GM23338 (cell line): ENCODE data around the gene MYG1. TPM values are rescaled to one million over a fixed set of nuclear protein-coding genes. Genes with fewer than 3 reads are reported as not detected.
A peak's percentile ranks its signal among the peaks of the same experiment; 100 is the strongest.

Experiments
- ATAC-seq: fragments of 200-7000 bp; cut with Tn5 transposase; 3 replicates; pipeline ENCODE4 v1.9.1; 2020
- DNase-seq: peaks from one replicate; pipeline ENCODE4 v3.0.0-alpha.2; 2015; ENCODE audit warnings: low spot score
- H2AFZ ChIP-seq: fragments of 200-600 bp; sonication (generic); 2 replicates; pipeline ENCODE4 v1.8.0; 2016; ENCODE audit warnings: antibody characterized with exemption, mild to moderate bottlenecking, moderate library complexity
- H3F3A ChIP-seq: fragments of 200-600 bp; sonication (generic); replicated peaks from 2 replicates; pipeline ENCODE4 v1.8.0; 2017; ENCODE audit warnings: antibody characterized with exemption, mixed run types, low read depth
- H3K27ac ChIP-seq: fragments of 200-600 bp; sonication (generic); 2 replicates; pipeline ENCODE4 v1.6.1; 2016; ENCODE audit warnings: low read depth
- H3K27me3 ChIP-seq: fragments of 200-600 bp; sonication (generic); 2 replicates; pipeline ENCODE4 v1.8.0; 2016; ENCODE audit warnings: mild to moderate bottlenecking, mixed run types, moderate library complexity; ENCODE audit not compliant: insufficient read depth
- H3K36me3 ChIP-seq: fragments of 200-600 bp; sonication (generic); 2 replicates; pipeline ENCODE4 v1.8.0; 2016; ENCODE audit warnings: mild to moderate bottlenecking; ENCODE audit not compliant: insufficient read depth
- H3K4me1 ChIP-seq: fragments of 200-600 bp; sonication (generic); 2 replicates; pipeline ENCODE4 v1.8.0; 2016; ENCODE audit warnings: mild to moderate bottlenecking, moderate library complexity; ENCODE audit not compliant: insufficient read depth
- H3K4me2 ChIP-seq: fragments of 200-600 bp; sonication (generic); 2 replicates; pipeline ENCODE4 v1.7.1; 2017; ENCODE audit warnings: mixed run types
- H3K4me3 ChIP-seq: fragments of 200-600 bp; sonication (generic); 2 replicates; pipeline ENCODE4 v1.6.1; 2016; ENCODE audit warnings: mixed run types
- H3K79me2 ChIP-seq: fragments of 200-600 bp; sonication (generic); replicated peaks from 2 replicates; pipeline ENCODE4 v1.8.0; 2017; ENCODE audit warnings: mild to moderate bottlenecking; ENCODE audit not compliant: insufficient read depth
- H3K9me2 ChIP-seq: fragments of 200-600 bp; sonication (generic); 2 replicates; pipeline ENCODE4 v1.8.0; 2017; ENCODE audit not compliant: insufficient read depth
- H4K20me1 ChIP-seq: fragments of 200-600 bp; sonication (generic); replicated peaks from 2 replicates; pipeline ENCODE4 v1.8.0; 2017; ENCODE audit warnings: mild to moderate bottlenecking; ENCODE audit not compliant: insufficient read depth
- H3K27ac Mint-ChIP-seq: 2 replicates; pipeline ENCODE4 v1.8.0; 2020; ENCODE audit warnings: inconsistent platforms, mild to moderate bottlenecking, moderate library complexity, mixed read lengths
- H3K27me3 Mint-ChIP-seq: 3 replicates; pipeline ENCODE4 v1.8.0; 2022; ENCODE audit warnings: low read depth, mild to moderate bottlenecking, moderate library complexity, mixed read lengths, inconsistent platforms; ENCODE audit not compliant: insufficient read depth, poor library complexity
- H3K36me3 Mint-ChIP-seq: 3 replicates; pipeline ENCODE4 v1.8.0; 2021; ENCODE audit warnings: low read depth, mild to moderate bottlenecking, inconsistent platforms, moderate library complexity, mixed read lengths
- H3K4me1 Mint-ChIP-seq: 3 replicates; pipeline ENCODE4 v1.8.0; 2020; ENCODE audit warnings: mild to moderate bottlenecking, inconsistent platforms, mixed read lengths
- H3K4me3 Mint-ChIP-seq: 3 replicates; pipeline ENCODE4 v1.8.0; 2021; ENCODE audit warnings: moderate library complexity, mild to moderate bottlenecking, inconsistent platforms, mixed read lengths
- H3K9me3 Mint-ChIP-seq: 3 replicates; pipeline ENCODE4 v1.8.0; 2020; ENCODE audit warnings: moderate library complexity, mild to moderate bottlenecking, inconsistent platforms, mixed read lengths
- CREB1 ChIP-seq: fragments of 250-450 bp; sonication (Bioruptor Pico); IDR thresholded peaks from 2 replicates; pipeline ENCODE4 v1.5.0; 2020; ENCODE audit warnings: low read depth, mild to moderate bottlenecking, moderate library complexity
- CTCF ChIP-seq, 2 experiments: fragments of 200-600 bp in 1 of 2; sonication (generic) in 1 of 2; conservative IDR thresholded peaks; 2 replicates each; pipeline versions ENCODE4 v1.5.1 to v1.6.1; 2016 to 2017; ENCODE audit warnings: antibody characterized with exemption in 2 of 2, low read depth in 2 of 2, mild to moderate bottlenecking in 2 of 2, moderate library complexity in 1 of 2
- ETS1 ChIP-seq: IDR thresholded peaks from 2 replicates; pipeline ENCODE4 v1.6.1; 2016; ENCODE audit warnings: antibody characterized with exemption
- EZH2 ChIP-seq: fragments of 200-600 bp; sonication (generic); IDR thresholded peaks from one replicate; pipeline ENCODE4 v1.8.0; 2017; ENCODE audit warnings: antibody characterized with exemption, mild to moderate bottlenecking, low read depth; ENCODE audit not compliant: unreplicated experiment
- EZH2phosphoT487 ChIP-seq: fragments of 200-600 bp; sonication (generic); IDR thresholded peaks from one replicate; pipeline ENCODE4 v1.8.1; 2018; ENCODE audit warnings: antibody characterized with exemption; ENCODE audit not compliant: unreplicated experiment
- NANOG ChIP-seq: IDR thresholded peaks from 2 replicates; pipeline ENCODE4 v1.6.1; 2016; ENCODE audit warnings: antibody characterized with exemption, borderline replicate concordance
- POLR2AphosphoS5 ChIP-seq: IDR thresholded peaks from 2 replicates; pipeline ENCODE4 v1.6.1; 2016; ENCODE audit warnings: antibody characterized with exemption, low read depth
- STAT1 ChIP-seq: IDR thresholded peaks from one replicate; pipeline ENCODE4 v1.6.1; 2016; ENCODE audit warnings: antibody characterized with exemption; ENCODE audit not compliant: unreplicated experiment
- ZNF114 ChIP-seq: fragments of 250-450 bp; sonication (Bioruptor Pico); IDR thresholded peaks from 2 replicates; pipeline ENCODE4 v1.5.0; 2020; ENCODE audit warnings: mild to moderate bottlenecking, moderate library complexity
- ZNF462 ChIP-seq: fragments of 250-450 bp; sonication (Bioruptor Pico); IDR thresholded peaks from 2 replicates; pipeline ENCODE4 v1.5.0; 2020; ENCODE audit warnings: mild to moderate bottlenecking, moderate library complexity
- polyA plus RNA-seq: library from polyadenylated mRNA; unstranded; fragments of >200 nt; fragmentation: Nextera tagmentation; extraction: Ambion mirVana; gene quantifications from 2 replicates; pipeline ENCODE4 v1.2.1, GENCODE V29; 2016
- total RNA-seq: library from RNA; depleted of rRNA; stranded (reverse); fragments of >200 nt; shearing (Covaris generic); gene quantifications from 2 replicates; pipeline ENCODE4 v1.2.3, GENCODE V29; 2014

MYG1 gene
- total and polyA plus RNA-seq, 2 experiments from 2014 or later: 66.5 to 94.2 TPM

- H3K27ac Mint-ChIP-seq: no peak overlapping the region
- H2AFZ ChIP-seq: no peak overlapping the region
- no peak for ATAC-seq
Observed at GRCh38 chr12:53353257-53353655, 53.8 kb downstream of the MYG1 start.

GRCh38 chr12:53355121-53355520, 55.6 kb downstream of the MYG1 start:
- Mint-ChIP-seq H3K36me3 (no peaks in the 10 kb centered on the region), H3K27ac (no peak overlapping the region), H3K4me1 (peaks cover 4% of the 10 kb centered on the region; the same call in 2 of the 3 replicates), H3K4me3 (no peak overlapping the region), H3K9me3 (no peaks in the 10 kb centered on the region), H3K27me3 (no peaks in the 10 kb centered on the region)
- no peaks in the 10 kb centered on the region for H3K9me2 ChIP-seq
- H3K27ac ChIP-seq: no peak overlapping the region
- no peak overlapping the region for H3K4me3 ChIP-seq
- H3K36me3 ChIP-seq: no peaks in the 10 kb centered on the region
- H3K27me3 ChIP-seq: no peaks in the 10 kb centered on the region
- ATAC-seq: no peak
- H3K4me1 ChIP-seq: no peaks in the 10 kb centered on the region
- H2AFZ ChIP-seq: peak overlapping the region; percentile 76; the same call in 1 of the 2 replicates
- no peak for DNase-seq
- no peaks in the 10 kb centered on the region for H3K79me2 ChIP-seq
- no peaks in the 10 kb centered on the region for H4K20me1 ChIP-seq
- no peak overlapping the region for H3K4me2 ChIP-seq
- no peaks in the 10 kb centered on the region for H3F3A ChIP-seq
- TF ChIP-seq ETS1 (no peak), ZNF114 (no peak), EZH2 (no peak), CREB1 (CRISPR knock-in tag) (no peak), CTCF (conservative IDR thresholded peaks at IDR 0.05; ENCODE audit: low read depth in 2 of 2) (no peak), NANOG (no peak), POLR2AphosphoS5 (no peak), EZH2phosphoT487 (no peak), ZNF462 (CRISPR knock-in tag) (no peak)

More at GRCh38 chr12:53353257-53353655, 53.8 kb downstream of the MYG1 start:
- H4K20me1 ChIP-seq: no peaks in the 10 kb centered on the region
- H3K4me1 ChIP-seq: no peaks in the 10 kb centered on the region
- TF ChIP-seq POLR2AphosphoS5 (no peak), STAT1 (no peak), ETS1 (no peak), NANOG (no peak)
- Mint-ChIP-seq H3K27me3 (no peaks in the 10 kb centered on the region), H3K36me3 (no peaks in the 10 kb centered on the region), H3K9me3 (no peaks in the 10 kb centered on the region), H3K4me3 (no peak overlapping the region), H3K4me1 (peaks cover 4% of the 10 kb centered on the region; the same call in 2 of the 3 replicates)
- H3K4me3 ChIP-seq: no peak overlapping the region
- no peak for DNase-seq
- no peaks in the 10 kb centered on the region for H3K27me3 ChIP-seq
- H3K79me2 ChIP-seq: no peaks in the 10 kb centered on the region
- H3K36me3 ChIP-seq: no peaks in the 10 kb centered on the region
- H3K9me2 ChIP-seq: no peaks in the 10 kb centered on the region
- no peaks in the 10 kb centered on the region for H3F3A ChIP-seq
- H3K4me2 ChIP-seq: no peak overlapping the region
- H3K27ac ChIP-seq: no peak overlapping the region
